Measurements from ENCODE around the gene PRDX2.

DNA sequence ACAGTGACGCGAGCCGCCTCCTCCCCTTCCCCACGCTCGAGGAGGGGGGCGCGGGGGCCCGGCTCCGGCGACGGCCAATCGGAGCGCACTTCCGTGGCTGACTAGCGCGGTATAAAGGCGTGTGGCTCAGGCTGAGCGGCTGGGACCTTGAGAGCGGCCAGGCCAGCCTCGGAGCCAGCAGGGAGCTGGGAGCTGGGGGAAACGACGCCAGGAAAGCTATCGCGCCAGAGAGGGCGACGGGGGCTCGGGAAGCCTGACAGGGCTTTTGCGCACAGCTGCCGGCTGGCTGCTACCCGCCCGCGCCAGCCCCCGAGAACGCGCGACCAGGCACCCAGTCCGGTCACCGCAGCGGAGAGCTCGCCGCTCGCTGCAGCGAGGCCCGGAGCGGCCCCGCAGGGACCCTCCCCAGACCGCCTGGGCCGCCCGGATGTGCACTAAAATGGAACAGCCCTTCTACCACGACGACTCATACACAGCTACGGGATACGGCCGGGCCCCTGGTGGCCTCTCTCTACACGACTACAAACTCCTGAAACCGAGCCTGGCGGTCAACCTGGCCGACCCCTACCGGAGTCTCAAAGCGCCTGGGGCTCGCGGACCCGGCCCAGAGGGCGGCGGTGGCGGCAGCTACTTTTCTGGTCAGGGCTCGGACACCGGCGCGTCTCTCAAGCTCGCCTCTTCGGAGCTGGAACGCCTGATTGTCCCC is 10.1 kb downstream of the PRDX2 start, which contains the start of gene JUNB:
- TF ChIP-seq CTCF (IDR thresholded peaks at IDR 0.05; ENCODE audit: low read depth, low read length) (no peak), EZH2phosphoT487 (IDR thresholded peaks at IDR 0.05; ENCODE audit: low read depth) (no peak)
